Stimulated activated CD4-positive, alpha-beta T cell treated with anti-CD3 and anti-CD28 coated beads, Interleukin-1b, Interleukin-23, amount 100 ng/mL, for 48 hours (primary cell): ENCODE data around the gene PAX7.
A peak's percentile ranks its signal among the peaks of the same experiment; 100 is the strongest.

ENCODE experiments used
- DNase-seq: peaks from one replicate; pipeline ENCODE4 v3.0.0-alpha.2; 2020

PAX7 gene

DNA sequence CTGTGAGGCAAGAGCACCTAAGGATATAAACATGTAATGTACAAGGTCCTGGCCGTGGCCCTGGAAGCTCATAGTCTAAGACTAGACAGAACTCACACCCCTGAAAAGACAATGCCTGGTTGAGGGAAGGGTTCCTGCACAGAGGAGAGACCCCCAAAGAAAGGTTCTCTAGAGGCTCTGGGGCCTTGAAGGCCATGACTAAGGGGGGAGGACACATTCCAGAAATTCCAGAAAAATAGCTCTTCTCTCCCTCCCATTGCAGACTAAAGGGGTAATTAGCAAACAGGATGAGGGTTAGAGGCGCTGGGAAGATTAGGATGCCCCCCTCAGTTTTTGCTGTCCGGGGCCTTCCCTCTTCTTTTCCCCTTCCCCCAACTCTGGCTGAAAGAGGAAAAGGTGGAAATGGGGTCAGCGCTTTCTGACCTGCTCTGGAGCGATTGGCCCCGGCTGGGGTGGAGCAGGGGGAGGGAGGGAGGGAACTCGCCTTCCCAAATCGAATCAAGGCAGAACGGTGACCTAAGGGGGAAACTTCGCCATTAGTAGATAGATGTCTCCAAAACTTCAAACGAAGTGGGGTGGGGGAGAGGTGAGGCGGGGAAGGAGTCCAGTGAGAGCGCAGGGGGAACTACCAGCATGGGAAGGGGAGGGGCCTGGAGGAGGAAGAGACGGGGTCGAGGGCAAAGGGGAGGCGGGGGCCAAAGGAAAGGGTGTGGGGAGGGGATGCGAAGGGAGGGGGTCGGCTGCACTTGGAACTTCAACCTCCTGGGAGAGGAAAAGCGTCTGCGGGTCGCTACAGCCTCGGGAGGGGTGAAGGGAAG lies 11.8 kb downstream of the PAX7 start:
- no peak for DNase-seq

DNA sequence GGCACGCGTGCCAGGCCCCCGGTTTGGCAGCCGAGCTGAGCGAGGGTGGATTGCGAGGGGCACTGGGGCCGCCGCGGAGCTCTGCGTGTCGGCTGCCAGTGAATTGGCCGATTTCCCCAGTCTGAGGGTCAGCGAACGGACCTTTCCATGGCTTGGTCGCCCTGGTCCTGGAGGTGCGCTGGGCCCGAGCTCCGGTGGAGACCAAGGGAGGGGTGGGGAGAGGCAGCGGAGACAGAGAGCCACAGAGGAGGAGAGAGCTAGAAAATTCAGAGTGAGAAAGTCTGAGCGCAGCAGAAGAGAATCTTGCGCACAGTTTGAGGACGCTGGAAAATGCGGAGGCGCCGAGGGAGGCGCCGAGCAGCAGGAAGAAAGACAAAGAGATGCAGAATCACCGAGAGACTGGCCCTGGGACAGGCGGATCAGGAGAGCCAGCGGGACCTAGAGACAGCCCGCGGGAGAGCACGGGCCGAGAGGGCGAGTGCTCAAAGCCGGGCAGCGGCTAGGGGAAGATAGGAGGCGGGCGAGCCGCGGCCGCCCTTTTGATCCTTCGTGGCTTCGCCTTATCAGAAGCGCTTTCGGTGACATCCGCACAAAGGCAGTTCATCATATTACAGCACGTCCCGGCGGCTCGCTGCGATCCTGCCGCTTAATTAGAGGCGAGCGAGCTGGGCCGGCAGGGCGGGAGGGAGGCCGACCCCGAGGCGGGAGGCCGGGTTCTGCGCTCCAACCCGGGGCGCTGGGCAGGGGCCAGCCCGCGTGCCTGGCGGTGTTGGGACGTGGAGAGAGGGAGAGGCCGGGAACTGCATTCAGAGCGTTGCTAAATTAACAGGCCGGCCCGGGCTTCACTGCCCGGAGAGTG lies 12.7 kb downstream of the PAX7 start:
- DNase-seq, result peak; percentile 19

DNA sequence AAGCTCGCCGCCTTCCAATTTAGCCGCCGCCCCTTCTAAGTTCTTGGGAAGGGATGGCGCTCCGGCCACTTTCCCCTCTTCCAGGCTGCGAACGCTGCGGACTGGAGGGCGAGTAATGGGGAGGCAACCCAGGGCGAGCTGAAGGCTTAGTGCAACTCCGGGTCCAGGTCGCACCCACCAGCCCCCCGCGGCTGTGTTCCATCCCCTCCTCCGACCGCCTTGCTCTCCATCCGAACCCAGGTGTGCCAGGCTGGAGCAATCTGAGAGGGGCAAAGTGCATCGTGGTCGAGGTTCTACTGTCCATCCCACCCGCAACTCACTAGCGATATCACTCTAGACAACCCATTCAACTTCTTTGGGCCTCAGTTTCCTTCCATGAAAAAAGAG lies 13.4 kb downstream of the PAX7 start:
- no peak for DNase-seq

DNA sequence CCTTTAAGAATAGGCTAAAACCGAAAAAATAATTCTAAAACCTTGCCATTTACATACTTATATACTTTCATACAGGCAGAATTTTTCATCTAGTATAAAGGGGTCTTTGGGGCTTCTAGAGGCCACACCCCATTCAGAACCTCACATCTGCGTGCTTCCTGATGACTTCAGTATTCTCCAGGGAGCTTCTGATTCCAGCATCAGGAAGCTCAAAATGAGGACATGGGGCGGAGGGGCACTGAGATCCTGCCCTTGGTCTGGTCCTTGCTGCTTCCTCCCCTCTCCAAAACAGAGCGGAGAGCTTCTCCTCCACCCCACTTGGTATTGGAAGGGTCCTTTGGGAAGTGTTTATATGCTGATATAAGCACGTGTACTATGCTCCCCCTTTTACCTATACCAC lies 13.8 kb downstream of the PAX7 start:
- DNase-seq, result no peak

DNA sequence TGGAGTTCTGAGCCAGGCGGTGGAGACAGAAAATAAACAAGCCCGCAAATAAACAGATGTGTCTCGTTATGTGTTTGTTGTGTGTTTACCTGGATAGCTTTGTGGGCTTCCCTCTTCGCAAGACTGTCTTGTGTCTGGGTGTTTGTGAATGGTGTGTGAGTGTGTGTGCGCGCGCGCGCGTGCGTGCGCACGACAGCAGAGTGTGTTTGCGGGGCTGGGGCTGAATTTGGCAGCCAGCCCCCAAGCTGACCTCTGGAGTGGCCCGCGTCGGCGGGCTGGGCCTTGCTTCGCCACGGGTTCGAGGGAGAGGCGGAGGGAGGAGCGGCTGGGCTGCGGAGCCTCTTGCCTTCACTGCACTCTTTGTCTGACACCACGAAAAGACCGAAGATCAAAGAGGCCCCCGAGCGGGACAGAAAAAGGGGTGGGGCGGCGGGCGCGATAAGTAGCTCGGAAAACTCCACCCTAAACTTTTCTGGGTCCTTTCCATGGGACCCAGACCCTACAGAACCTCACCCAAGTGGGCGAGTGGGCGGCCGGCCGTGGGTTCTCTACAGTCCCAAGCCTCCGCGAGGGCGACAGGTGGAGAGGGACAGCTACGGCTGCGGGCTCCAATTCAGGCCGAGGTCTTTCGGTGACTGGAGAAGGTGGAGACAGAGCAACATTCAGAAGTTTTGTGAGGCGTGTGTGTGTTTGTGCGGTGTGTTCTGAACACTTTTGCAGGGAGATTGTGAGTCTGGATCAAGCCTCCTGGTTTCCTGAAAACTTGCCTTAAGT lies 14.5 kb downstream of the PAX7 start:
- DNase-seq, result no peak

DNA sequence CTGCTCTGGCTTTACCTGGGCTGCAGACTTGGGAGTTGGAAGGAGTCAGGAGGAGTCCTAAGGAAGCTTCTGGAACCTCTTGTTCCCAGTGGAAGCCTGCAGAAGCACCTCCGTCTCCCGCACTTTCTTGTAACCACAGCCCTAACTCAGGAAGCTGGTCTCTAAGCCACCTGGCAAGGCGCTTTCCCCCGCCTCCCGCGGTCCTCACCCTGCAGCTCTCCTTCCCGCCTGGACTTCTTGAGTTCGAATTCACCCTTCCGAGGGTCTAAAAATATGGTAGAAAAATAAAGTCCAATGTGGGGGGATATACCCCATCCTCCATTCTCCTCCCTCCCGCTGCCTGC lies 15.1 kb downstream of the PAX7 start:
- DNase-seq, result no peak

DNA sequence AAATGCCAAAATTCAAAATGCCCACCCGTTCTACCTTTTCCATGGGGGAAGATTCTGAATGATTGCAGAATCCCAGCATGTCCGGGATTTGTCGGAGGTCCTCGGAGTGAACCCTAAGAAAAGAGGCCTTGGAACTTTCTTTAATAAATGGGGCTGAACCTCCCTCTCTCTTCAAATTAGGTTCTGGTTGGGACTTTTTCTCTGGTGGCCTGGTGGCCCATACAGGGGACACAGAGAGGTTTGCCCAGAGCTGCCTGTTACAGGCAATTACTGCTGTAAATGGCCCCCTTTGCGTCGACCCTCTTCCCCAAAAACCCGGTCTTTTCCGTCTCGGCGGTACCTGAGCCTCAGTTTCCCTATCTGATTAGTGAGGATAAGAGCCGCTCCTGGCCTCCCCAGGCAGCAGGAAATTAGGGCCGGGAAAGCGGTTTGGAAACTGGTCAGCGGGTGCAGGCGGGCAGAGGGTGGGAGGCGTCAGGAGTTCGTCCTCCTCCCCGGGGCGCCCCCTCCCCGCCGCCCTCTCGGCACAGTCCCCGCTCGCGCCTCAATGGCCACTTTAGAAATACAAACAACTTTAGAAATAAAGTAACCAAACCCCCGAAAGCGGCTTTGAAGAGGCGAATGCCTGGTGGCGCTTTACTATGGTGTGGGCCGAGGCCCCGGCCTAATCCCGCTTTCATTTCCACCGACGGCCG lies 15.6 kb downstream of the PAX7 start:
- no peak for DNase-seq

DNA sequence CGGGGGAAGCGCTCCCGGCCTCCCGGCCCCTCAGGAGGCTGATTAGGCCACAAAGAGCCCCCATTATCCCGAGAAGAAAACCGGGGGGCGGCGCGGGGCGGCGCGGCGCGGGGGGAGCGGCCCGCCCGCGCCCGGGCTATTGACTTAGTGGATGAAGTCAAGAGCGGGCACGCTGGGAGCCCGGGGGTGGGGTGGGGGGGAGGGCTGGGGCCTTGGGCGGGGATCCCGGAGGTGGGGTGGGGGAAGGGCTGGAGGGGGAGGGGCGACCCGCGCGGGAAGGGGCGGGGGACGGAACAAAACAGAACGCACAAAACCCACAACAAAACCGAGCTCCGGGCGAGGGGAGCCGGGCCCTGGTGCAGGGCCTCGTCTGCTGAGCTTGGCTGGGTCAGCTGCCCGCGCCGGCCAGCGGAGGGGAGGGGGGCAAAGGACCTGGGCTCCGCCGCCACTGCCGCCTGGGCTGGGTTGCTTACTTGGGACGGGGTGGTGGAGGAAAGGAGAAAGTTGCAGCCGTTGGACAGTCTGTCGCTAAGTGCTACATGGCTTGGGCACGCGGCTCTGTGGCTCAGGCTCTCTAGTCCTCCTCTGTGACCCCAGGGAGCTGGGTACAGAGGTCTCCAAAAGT lies 16.3 kb downstream of the PAX7 start:
- DNase-seq, result no peak

DNA sequence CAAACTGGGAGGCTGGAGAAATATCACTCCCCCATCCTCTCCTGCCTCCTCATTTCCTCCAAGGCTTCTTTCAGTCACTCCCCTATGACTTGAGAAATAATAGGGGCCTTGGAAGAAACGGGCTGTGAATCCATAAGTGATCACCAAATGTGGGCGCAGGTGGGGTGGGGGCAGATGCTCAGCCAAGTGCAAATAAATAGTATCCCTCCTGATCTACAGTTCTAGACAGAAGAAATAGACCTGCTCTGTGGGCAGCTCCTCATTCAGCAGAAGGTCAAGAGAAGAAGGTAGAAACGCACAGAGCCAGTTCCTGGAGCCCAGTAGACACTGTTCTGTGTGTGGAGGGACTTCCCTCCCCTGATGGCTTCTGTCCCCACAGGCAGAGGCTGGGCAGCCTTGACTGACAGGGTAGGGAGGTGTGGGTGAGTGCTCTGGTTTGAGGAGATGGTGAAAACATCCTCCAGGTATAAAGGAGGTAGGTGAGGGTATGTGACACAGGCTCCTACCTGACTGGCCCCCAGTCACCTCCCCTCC lies 17.1 kb downstream of the PAX7 start:
- no peak for DNase-seq

DNA sequence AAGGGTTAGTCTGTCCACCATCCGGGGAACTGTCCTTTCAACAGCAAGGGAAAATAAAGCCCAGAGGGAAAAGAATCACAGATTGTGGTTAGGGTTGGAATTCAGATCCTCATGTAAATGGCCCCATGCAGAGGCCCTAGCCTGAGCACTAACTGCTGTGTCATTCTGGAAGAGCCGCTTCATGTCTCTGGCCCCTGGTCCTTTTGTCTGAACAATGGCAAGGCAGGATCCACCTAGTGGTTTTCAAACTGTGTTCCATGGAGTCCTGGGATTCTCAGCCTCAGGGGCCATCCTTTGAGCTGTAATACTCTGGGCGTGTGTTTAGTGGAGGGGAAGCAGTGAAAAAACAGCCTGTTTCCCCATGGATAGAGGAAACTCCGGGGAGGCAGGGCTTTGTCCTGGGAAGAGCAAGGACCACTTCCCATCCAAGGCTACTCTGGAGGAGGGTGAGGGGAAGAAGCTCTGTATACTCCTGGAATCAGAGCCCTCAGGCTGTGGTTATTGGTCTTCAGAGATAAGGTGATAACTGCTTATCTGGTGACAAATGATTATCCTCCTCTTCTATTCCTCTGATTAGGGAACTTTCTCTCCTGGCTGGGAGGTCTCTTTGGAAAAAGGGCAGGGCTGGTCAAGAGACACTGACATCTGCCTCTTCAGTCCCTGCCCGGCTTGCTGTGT lies 19.2 kb downstream of the PAX7 start:
- DNase-seq, result no peak

DNA sequence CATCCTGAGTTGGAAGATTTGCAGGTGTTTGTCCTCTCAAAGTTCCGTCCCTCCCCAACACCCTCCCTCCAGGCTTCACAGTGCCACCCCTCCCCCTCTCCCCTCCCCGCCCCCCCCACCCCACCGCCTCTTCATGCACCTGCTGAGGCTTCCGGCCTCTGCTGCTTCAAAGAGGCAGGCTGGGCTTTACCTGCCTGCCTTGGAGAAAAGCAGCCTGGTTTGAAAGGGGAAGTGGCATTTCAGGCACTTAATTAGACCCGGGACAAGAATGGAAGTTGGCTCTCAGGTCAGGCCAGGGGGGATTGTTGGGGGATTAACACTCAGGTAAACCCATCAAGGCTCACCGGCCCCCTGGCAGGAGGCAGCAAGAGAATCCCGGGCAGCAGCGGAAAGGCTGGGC lies 21.1 kb downstream of the PAX7 start:
- no peak for DNase-seq

DNA sequence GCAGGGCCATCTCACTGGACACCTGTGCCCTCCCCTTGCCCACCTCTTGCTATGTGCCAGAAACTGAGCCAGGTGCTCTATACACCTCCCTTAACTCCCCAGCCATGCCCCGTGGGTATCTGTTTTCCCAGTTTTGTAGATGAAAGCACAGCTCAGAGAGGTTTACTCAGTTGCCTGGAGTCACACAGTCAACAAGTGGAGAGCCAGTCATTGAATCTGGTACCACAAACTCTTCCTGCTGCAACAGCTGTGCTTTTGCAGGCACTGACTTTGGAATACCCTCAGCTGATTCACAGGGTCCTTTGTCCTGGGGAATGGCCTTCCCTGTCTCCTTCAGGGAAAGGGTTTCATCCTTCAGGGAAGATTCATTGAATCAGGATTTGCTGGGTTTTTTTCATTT lies 22.1 kb downstream of the PAX7 start:
- DNase-seq, result no peak

DNA sequence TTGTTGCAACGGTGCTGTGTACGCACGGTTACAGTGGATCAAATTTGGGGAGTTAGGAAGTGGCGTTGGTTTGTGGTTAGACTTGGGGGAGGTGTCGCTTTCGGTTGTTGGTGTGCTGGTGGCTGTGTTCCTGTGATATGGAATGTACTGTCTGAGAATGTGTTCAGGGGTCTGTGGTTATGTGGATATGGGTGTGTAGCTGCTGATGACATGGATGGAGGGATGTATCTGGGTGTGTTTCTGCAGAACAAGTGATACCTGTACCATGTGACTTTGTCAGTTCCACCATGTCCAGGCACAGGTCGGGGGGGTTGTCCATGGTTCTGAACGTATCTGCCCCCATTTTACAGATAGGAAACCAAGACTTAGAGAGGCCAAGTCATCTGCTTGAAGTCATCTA lies 22.7 kb downstream of the PAX7 start:
- DNase-seq, result no peak

DNA sequence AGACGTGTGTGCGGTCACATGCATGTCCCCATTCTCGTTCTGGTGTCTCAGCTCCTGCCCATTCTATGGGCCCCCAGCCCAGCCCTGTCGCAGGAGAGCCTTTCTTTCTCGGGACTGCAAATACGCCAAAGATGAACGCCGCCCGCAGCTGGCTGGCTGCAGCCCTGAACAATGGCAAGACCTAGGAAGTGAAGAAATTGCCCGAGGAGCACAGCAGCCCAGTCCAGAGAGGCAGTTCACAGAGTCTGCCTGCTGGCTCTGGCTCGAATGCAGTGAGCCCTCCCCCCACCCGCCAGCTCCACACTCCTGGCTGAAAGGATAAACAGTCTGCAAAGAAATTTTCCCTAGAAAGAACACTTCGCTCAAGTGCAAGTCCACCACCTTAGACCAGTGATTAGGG lies 23.3 kb downstream of the PAX7 start:
- DNase-seq, result no peak

DNA sequence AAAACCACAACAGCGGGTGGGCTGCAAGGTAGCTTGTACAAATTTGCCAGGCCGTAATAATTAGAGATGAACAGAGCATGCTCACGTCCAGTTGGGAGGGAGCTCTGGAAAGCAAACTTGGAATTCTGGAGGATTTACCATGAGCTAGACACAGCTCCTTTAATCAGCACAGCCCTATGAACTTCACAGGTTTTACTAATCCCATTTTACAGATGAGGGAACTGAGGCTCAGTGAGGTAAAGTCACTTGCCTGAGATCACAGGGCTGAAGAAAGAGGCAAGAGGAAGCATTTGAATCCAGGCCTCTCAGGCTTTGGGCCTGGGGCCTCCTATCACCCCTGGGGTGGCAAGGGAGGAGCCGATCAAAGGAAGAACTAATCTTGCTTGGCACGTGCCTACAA lies 24.0 kb downstream of the PAX7 start:
- DNase-seq, result no peak

DNA sequence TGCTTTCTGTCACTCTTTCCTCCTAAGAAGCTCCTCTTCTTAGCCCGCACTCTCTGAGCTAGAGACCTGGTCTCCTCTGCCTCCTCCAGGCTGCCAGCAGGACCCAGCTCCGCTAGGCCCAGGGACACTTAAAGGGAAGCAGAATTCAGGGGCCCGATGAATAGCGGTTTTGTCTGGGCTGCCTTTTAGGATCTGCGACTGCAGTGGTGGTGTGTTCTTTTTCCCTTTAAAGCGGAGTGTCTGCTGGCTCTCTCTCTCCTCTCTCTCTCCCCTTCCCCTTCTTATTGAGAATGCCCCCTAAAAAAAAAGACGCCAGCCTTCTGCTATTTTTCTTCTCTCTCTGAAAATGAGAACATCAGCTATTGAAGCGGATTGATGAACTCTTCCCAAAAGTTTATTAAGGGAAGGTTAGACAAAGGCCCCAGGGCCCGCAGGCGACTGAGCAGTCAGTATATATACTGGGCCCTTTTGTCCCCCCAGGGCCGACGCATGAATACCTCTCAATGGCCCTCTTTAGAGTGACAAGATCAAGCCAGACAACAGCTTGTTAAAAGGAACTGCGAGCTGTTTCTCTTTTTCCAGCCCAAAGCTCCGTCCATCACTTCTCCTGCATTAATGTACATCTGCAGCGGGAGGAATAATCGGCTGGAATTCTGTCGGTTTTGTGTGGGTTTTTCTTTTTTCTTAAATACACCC lies 27.0 kb downstream of the PAX7 start:
- no peak for DNase-seq

DNA sequence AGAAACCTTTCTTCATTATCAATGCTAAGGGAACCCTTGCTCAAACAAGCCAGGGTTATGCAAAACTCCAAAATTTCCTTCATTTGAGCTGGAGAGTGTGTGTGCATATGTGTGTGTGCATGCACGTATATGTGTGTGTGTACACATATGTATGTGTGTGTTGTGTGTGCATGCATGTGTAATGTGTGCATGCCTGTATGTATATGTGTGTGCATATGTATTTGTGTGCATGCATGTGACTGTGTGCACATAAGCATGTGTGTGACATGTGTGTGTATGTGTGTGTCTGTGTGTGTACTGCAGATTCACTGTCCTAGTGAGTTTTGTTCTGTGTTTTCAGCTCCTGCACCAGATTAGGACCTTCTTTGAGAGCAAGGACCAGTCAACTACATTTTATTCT lies 28.2 kb downstream of the PAX7 start:
- DNase-seq, result no peak

DNA sequence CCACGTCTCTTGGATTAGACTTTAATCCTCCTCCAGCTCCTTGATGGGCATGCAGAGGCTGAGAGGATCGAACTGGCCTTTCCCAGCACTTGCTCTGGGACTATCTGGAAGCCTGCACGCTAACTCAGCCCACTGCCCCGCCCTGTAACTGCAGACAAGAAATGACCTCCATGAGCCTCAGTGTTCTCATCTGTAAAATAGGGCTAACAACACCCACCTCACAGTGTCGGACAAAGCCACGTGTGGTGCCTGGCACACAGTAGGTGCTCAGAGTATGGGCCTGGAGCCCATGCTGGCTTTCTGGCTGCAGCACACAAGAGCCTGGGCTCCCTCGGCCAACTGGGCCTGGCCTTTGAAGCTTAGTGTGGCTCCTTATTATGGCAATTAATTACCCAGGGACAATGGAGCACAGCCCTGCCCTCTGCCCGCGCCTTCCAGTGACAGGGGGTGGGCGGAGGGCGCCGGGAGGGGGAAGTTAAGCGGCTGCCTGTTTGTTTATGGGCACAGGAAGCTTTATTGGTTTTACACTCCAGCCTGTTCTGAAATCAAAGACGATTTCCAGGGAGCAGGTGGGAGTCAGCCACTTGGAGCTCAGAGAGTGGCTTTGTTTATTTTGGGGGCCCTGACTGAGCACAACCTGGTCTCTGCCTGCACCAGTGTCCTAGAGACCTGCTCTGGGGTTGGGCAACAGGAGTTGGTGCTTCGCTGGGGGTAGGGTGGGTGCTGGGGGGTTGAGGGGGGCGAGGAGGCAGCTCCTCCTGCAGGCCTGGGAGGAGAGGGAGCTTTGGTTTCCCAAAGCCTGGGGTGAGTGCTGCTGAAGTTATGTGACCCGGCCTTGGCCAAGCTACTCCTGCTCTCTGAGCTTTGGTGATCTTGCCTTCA lies 31.0 kb downstream of the PAX7 start:
- no peak for DNase-seq

DNA sequence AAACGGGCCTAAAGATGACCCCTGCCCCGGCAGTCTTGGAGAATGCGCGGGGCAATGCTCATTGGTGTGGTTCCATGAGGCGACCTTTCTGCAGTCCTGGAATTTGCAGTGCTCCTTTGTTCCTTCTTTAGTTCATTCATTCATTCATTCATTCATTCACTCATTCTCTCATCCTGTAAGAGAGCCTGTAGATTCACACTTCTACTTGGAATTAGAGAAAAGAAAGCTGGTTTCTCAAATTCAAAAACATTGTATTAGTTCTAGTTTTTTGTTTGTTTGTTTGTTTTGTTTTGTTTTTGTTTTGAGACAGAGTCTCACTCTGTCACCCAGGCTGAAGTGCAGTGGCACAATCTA lies 31.6 kb downstream of the PAX7 start:
- DNase-seq, result no peak

DNA sequence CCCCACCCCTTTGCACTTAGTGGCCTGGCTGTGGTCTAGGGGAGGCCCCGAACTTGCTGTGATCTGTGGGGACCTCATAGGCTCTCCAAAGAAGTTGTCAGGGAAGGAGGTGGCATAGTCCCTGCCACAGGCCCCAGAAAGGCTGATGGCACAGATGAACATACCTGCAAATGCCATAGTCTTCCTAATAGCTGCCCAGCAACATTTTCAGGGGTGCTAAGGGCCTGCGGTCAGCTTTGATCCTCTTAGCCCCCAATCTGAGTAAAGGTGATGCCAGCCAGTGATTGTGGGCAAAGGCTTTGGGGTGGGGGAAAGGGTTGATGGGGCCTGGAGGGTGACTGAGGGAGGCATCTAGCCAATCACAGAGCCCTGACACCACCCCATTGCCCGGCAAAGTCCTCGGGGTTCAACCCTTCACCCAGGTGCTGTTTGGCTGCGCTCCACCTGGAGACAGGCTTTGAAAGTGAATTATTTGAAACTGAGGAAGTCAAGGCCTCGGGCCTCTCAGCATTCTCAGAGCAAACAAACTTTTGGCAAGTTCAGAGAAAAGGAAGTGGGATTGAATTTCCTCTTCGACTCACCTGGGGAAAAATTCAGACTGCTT lies 35.8 kb downstream of the PAX7 start:
- DNase-seq, result no peak
